Heart left ventricle (tissue), 16 donors: ENCODE measurements around the gene IFITM1. TPM values are rescaled to one million over a fixed set of nuclear protein-coding genes. Genes with fewer than 3 reads are reported as not detected.
A peak's percentile ranks its signal among the peaks of the same experiment; 100 is the strongest.
"Not testable (repeated sequence)": the region's sequence is repeated elsewhere in the genome, so short reads cannot be mapped to it uniquely, and the experiment has no call there.

Source experiments
- ATAC-seq, 4 donors: fragments of 200-7000 bp; cut with Tn5 transposase; one replicate each; pipeline ENCODE4 v1.9.1; 2020 to 2022; ENCODE audit warnings: moderate library complexity in 4 of 4, mild to moderate bottlenecking in 3 of 4, moderate number of reproducible peaks in 1 of 4
- DNase-seq, 5 donors: peaks; one replicate each; pipeline ENCODE4 v3.0.0-alpha.2; 2020
- H3K27ac ChIP-seq, 12 donors: fragments of 200-600 bp; sonication (generic) in 4 of 12; one replicate each; pipeline versions ENCODE4 v1.5.0 to v1.8.0; 2016 to 2022; ENCODE audit warnings: mild to moderate bottlenecking in 2 of 12
- H3K27me3 ChIP-seq, 9 donors: fragments of 200-600 bp; sonication (generic) in 2 of 9; one replicate each; pipeline versions ENCODE4 v1.5.1 to v1.8.0; 2016 to 2022; ENCODE audit warnings: mild to moderate bottlenecking in 3 of 9
- H3K36me3 ChIP-seq, 9 donors: fragments of 200-600 bp; sonication (generic) in 2 of 9; one replicate each; pipeline versions ENCODE4 v1.5.0 to v1.8.0; 2018 to 2022; ENCODE audit warnings: mild to moderate bottlenecking in 2 of 9
- H3K4me1 ChIP-seq, 12 donors: fragments of 200-600 bp; sonication (generic) in 4 of 12; one replicate each; pipeline versions ENCODE4 v1.5.0 to v1.8.0; 2016 to 2022; ENCODE audit warnings: mild to moderate bottlenecking in 3 of 12
- H3K4me3 ChIP-seq, 12 donors: fragments of 200-600 bp; sonication (generic) in 4 of 12; one replicate each; pipeline versions ENCODE4 v1.5.0 to v1.8.0; 2017 to 2022; ENCODE audit warnings: mild to moderate bottlenecking in 9 of 12, moderate library complexity in 4 of 12
- H3K9me3 ChIP-seq, 12 donors: fragments of 200-600 bp; sonication (generic) in 4 of 12; one replicate each; pipeline versions ENCODE4 v1.5.0 to v1.8.0; 2016 to 2022; ENCODE audit warnings: mild to moderate bottlenecking in 1 of 12
- CTCF ChIP-seq, 12 donors: fragments of 200-600 bp; sonication (generic) in 4 of 12; IDR thresholded peaks; one replicate each; pipeline versions ENCODE4 v1.5.0 to v1.8.0; 2018 to 2022; ENCODE audit warnings: antibody characterized with exemption in 12 of 12, mild to moderate bottlenecking in 5 of 12
- POLR2A ChIP-seq, 2 donors: fragments of 450-650 bp; IDR thresholded peaks; one replicate each; pipeline ENCODE4 v1.6.1; 2017; ENCODE audit warnings: antibody characterized with exemption in 2 of 2, mild to moderate bottlenecking in 2 of 2, moderate library complexity in 2 of 2
- WGBS, 4 donors: extraction: QIAGEN DNeasy Blood & Tissue Kit in 2 of 4; methylation state at CpG; one replicate each; pipeline versions ENCODE4 v1.1.5 to v1.1.7; 2013 to 2018; 5-methylcytosine and 5-hydroxymethylcytosine counted together
- intact Hi-C, 10 donors: fragments of 100-400 bp; cut with DNase I; formaldehyde crosslinking; loops; one replicate each; pipeline versions ENCODE4 v1.11.1 to v1.14.2; 2022
- polyA plus RNA-seq, 2 donors: library from polyadenylated mRNA; stranded (reverse); fragments of 200-250 nt; gene quantifications; one replicate each; pipeline ENCODE4 v1.2.3, GENCODE V29; 2013
- total RNA-seq, 9 donors: library from RNA; depleted of rRNA in 2 of 9; stranded (reverse); fragments of >200 nt in 2 of 9; fragmentation: NEBNext Ultra II Directional in 3 of 9; extraction: Animal tissue kit (Norgen Biotek cat#: 25700) in 3 of 9; gene quantifications; one replicate each; pipeline versions ENCODE4 v1.1.0 to v1.2.4, GENCODE V29; 2016 to 2023
- donor health status: ischemic (EF 13 %, LVEDD 7.1; RV severe dilation, severe dysfunction).
- donor health status: healthy with polysubstance abuse.
- donor health status: DM: no; HTN: yes; CAD: no.
- donor health status: DM: no; HTN: no; CAD: no.
- donor health status: ischemic (EF 25% LVEDD 6.9; RV normal size, moderate dysfunction).
- donor health status: ischemic (EF 25% LVEDD 5.7; RV mildly dilated, moderate dysfunction).
- donor health status: healthy.
- donor health status: DM: yes; HTN: yes; CAD: no.
- donor health status: ischemic (EF 35%, LVEDD 5.7; RV mildly dilated, moderate dysfunction).
- donor health status: nonischemic (EF 11% LVEDD 7.7; RV severe dilation, severe dysfunction).
- donor health status: DM: yes; HTN: yes; CAD: no.
- donor health status: PGD.
- donor health status: ischemic (EF 29% LVEDD 5.4; RV normal size, mild dysfunction).
- donor health status: nonischemic (EF 23%, LVEDD 6.1; RV moderate dilation, normal function).

The IFITM1 gene
- total and polyA plus RNA-seq, 11 donors, result 61.3 to 278 (median 132) TPM

GRCh38 chr11:362642-363442 is 49.0 kb downstream of the IFITM1 start:
- TF ChIP-seq POLR2A (IDR thresholded peaks at IDR 0.05), result no peak
- TF ChIP-seq CTCF (IDR thresholded peaks at IDR 0.05), result no peak
- H3K4me3 ChIP-seq, result no peak overlapping the region
- WGBS, 4 donors, result 79 to 86% (median 83%) methylated on average over 28 to 36 of the region's 36 CpGs
- no peak overlapping the region for H3K27ac ChIP-seq
- peaks cover 0 to 18% (median 0%) of the 10 kb centered on the region in 12 donors for H3K9me3 ChIP-seq
- DNase-seq (no peak), ATAC-seq (no peak)
- H3K4me1 ChIP-seq, result no peaks in the 10 kb centered on the region
- H3K36me3 ChIP-seq, result no peaks in the 10 kb centered on the region
- H3K27me3 ChIP-seq, result peaks cover 2 to 50% (median 32%) of the 10 kb centered on the region in 9 donors
- intact Hi-C loops, result loop anchor here in 6 of 10 donors (5.0 to 10.0 kb wide), 5 partner anchors 72 to 166 kb away; partner anchors contain the start of genes BET1L (in 1 of the 6) and RIC8A (in 1 of the 6)

GRCh38 chr11:363443-363805 is 49.6 kb downstream of the IFITM1 start:
- H3K4me1 ChIP-seq, H3K36me3 ChIP-seq, ATAC-seq, H3K27ac ChIP-seq, H3K4me3 ChIP-seq, DNase-seq: not testable (repeated sequence)
- 76 to 81% (median 79%) methylated on average over 9 to 22 of the region's 22 CpGs for WGBS, 4 donors
- H3K27me3 ChIP-seq, result peaks cover 8 to 56% (median 37%) of the 10 kb centered on the region in 9 donors
- H3K9me3 ChIP-seq, result peaks cover 0 to 18% (median 0%) of the 10 kb centered on the region in 12 donors
- intact Hi-C loops, result loop anchor here in 6 of 10 donors (5.0 to 10.0 kb wide), 5 partner anchors 71 to 166 kb away; partner anchors contain the start of genes BET1L (in 1 of the 6) and RIC8A (in 1 of the 6)

GRCh38 chr11:363948-364761 is 50.3 kb downstream of the IFITM1 start:
- DNase-seq (no peak), ATAC-seq (peak in 3 of 4 donors; percentile 23 to 46 (median 24))
- WGBS, 4 donors, result 70 to 80% (median 72%) methylated on average over 24 of the region's 24 CpGs
- Histone ChIP-seq H3K27me3 (peaks cover 11 to 62% (median 42%) of the 10 kb centered on the region in 9 donors), H3K4me1 (peaks cover 0 to 11% (median 6%) of the 10 kb centered on the region in 12 donors), H3K36me3 (no peaks in the 10 kb centered on the region), H3K9me3 (peaks cover 0 to 18% (median 0%) of the 10 kb centered on the region in 12 donors), H3K4me3 (no peak overlapping the region), H3K27ac (no peak overlapping the region)
- peak in 1 of 12 donors; percentile 19 for TF ChIP-seq CTCF (IDR thresholded peaks at IDR 0.05)
- no peak for TF ChIP-seq POLR2A (IDR thresholded peaks at IDR 0.05)
- intact Hi-C loops, result loop anchor here in 6 of 10 donors (5.0 to 10.0 kb wide), 5 partner anchors 71 to 167 kb away; partner anchors contain the start of genes BET1L (in 1 of the 6) and RIC8A (in 1 of the 6)

Other genes starting within 250 kb of the IFITM1 start
- not detected for gene SCGB1C1, start 121.0 kb upstream of the IFITM1 start, total RNA-seq
- gene SCGB1C1, start 121.0 kb upstream of the IFITM1 start, polyA plus RNA-seq, result not detected
- gene BET1L, start 106.6 kb upstream of the IFITM1 start, total RNA-seq, result 10 to 100 TPM; 16.4 to 32.2 (median 20.9) TPM
- 10 to 100 TPM; 12.9 to 28.0 TPM for gene BET1L, start 106.6 kb upstream of the IFITM1 start, polyA plus RNA-seq
- gene RIC8A, start 106.3 kb upstream of the IFITM1 start, total RNA-seq, result 10 to 100 TPM; 48.7 to 94.1 (median 74.3) TPM
- gene RIC8A, start 106.3 kb upstream of the IFITM1 start, polyA plus RNA-seq, result 10 to 100 TPM; 32.7 to 99.5 TPM
- 10 to 100 TPM; 21.6 to 46.5 (median 27.8) TPM for gene SIRT3, start 77.7 kb upstream of the IFITM1 start, total RNA-seq
- 10 to 100 TPM; 21.2 to 23.6 TPM for gene SIRT3, start 77.7 kb upstream of the IFITM1 start, polyA plus RNA-seq
- 100 to 1,000 TPM in 2 of 9 donors, 10 to 100 TPM in 7; 75.1 to 110 (median 87.5) TPM for gene PSMD13, start 77.1 kb upstream of the IFITM1 start, total RNA-seq
- 100 to 1,000 TPM; 119 to 140 TPM for gene PSMD13, start 77.1 kb upstream of the IFITM1 start, polyA plus RNA-seq
- under 1 TPM in 4 of 9 donors, not detected in 5; 0.09 to 0.20 (median 0.16) TPM for gene NLRP6, start 35.6 kb upstream of the IFITM1 start, total RNA-seq
- under 1 TPM in 1 of 2 donors, not detected in 1; 0.14 TPM for gene NLRP6, start 35.6 kb upstream of the IFITM1 start, polyA plus RNA-seq
- 10 to 100 TPM in 2 of 9 donors, 1 to 10 TPM in 7; 4.5 to 11.1 (median 6.2) TPM for gene PGGHG, start 24.9 kb upstream of the IFITM1 start, total RNA-seq
- gene PGGHG, start 24.9 kb upstream of the IFITM1 start, polyA plus RNA-seq, result 10 to 100 TPM in 1 of 2 donors, 1 to 10 TPM in 1; 9.4 to 15.7 TPM
- not detected for gene IFITM5, start 14.5 kb upstream of the IFITM1 start, total RNA-seq
- gene IFITM5, start 14.5 kb upstream of the IFITM1 start, polyA plus RNA-seq, result not detected
- 100 to 1,000 TPM; 116 to 412 (median 149) TPM for gene IFITM2, start 6.2 kb upstream of the IFITM1 start, total RNA-seq
- gene IFITM2, start 6.2 kb upstream of the IFITM1 start, polyA plus RNA-seq, result 100 to 1,000 TPM; 270 to 501 TPM
- gene IFITM3, start 6.8 kb downstream of the IFITM1 start, total RNA-seq, result 100 to 1,000 TPM; 144 to 781 (median 214) TPM
- gene IFITM3, start 6.8 kb downstream of the IFITM1 start, polyA plus RNA-seq, result 100 to 1,000 TPM; 501 to 873 TPM
- 1 to 10 TPM in 2 of 9 donors, under 1 TPM in 5, not detected in 2; 0.28 to 1.9 (median 0.67) TPM for gene B4GALNT4, start 55.5 kb downstream of the IFITM1 start, total RNA-seq
- gene B4GALNT4, start 55.5 kb downstream of the IFITM1 start, polyA plus RNA-seq, result under 1 TPM; 0.68 to 0.91 TPM
- 1 to 10 TPM in 5 of 9 donors, under 1 TPM in 4; 0.15 to 2.0 (median 1.0) TPM for gene PKP3, start 80.2 kb downstream of the IFITM1 start, total RNA-seq
- under 1 TPM; 0.17 to 0.34 TPM for gene PKP3, start 80.2 kb downstream of the IFITM1 start, polyA plus RNA-seq
- 10 to 100 TPM; 22.6 to 65.6 (median 30.4) TPM for gene SIGIRR, start 101.0 kb downstream of the IFITM1 start, total RNA-seq
- 100 to 1,000 TPM in 1 of 2 donors, 10 to 100 TPM in 1; 41.2 to 105 TPM for gene SIGIRR, start 101.0 kb downstream of the IFITM1 start, polyA plus RNA-seq
- 1 to 10 TPM in 2 of 9 donors, under 1 TPM in 1, not detected in 6; 0.21 to 3.1 (median 2.7) TPM for gene ANO9, start 128.0 kb downstream of the IFITM1 start, total RNA-seq
- gene ANO9, start 128.0 kb downstream of the IFITM1 start, polyA plus RNA-seq, result under 1 TPM; 0.07 to 0.19 TPM
- 10 to 100 TPM; 20.3 to 43.0 (median 25.7) TPM for gene PTDSS2, start 136.2 kb downstream of the IFITM1 start, total RNA-seq
- gene PTDSS2, start 136.2 kb downstream of the IFITM1 start, polyA plus RNA-seq, result 10 to 100 TPM; 33.1 to 36.2 TPM
- 100 to 1,000 TPM; 132 to 247 (median 158) TPM for gene RNH1, start 193.2 kb downstream of the IFITM1 start, total RNA-seq
- 100 to 1,000 TPM in 1 of 2 donors, 10 to 100 TPM in 1; 58.2 to 207 TPM for gene RNH1, start 193.2 kb downstream of the IFITM1 start, polyA plus RNA-seq
- 10 to 100 TPM; 44.0 to 65.4 (median 55.6) TPM for gene HRAS, start 221.5 kb downstream of the IFITM1 start, total RNA-seq
- gene HRAS, start 221.5 kb downstream of the IFITM1 start, polyA plus RNA-seq, result 10 to 100 TPM; 83.3 to 99.3 TPM
- gene LRRC56, start 223.5 kb downstream of the IFITM1 start, total RNA-seq, result under 1 TPM in 7 of 9 donors, not detected in 2; 0.07 to 0.35 (median 0.20) TPM
- under 1 TPM; 0.19 to 0.30 TPM for gene LRRC56, start 223.5 kb downstream of the IFITM1 start, polyA plus RNA-seq
- gene LMNTD2, start 246.7 kb downstream of the IFITM1 start, total RNA-seq, result 1 to 10 TPM in 2 of 9 donors, under 1 TPM in 5, not detected in 2; 0.10 to 1.6 (median 0.36) TPM
- gene LMNTD2, start 246.7 kb downstream of the IFITM1 start, polyA plus RNA-seq, result under 1 TPM; 0.32 to 0.53 TPM
- 10 to 100 TPM in 1 of 9 donors, 1 to 10 TPM in 8; 1.1 to 15.5 (median 3.3) TPM for gene RASSF7, start 246.9 kb downstream of the IFITM1 start, total RNA-seq
- gene RASSF7, start 246.9 kb downstream of the IFITM1 start, polyA plus RNA-seq, result 10 to 100 TPM in 1 of 2 donors, 1 to 10 TPM in 1; 5.7 to 12.5 TPM